ENCODE measurements around the gene TMEM63C.

GRCh38 chr14:77281852-77282410 lies 100.3 kb downstream of the TMEM63C start:
- TF ChIP-seq, protein P1, sequence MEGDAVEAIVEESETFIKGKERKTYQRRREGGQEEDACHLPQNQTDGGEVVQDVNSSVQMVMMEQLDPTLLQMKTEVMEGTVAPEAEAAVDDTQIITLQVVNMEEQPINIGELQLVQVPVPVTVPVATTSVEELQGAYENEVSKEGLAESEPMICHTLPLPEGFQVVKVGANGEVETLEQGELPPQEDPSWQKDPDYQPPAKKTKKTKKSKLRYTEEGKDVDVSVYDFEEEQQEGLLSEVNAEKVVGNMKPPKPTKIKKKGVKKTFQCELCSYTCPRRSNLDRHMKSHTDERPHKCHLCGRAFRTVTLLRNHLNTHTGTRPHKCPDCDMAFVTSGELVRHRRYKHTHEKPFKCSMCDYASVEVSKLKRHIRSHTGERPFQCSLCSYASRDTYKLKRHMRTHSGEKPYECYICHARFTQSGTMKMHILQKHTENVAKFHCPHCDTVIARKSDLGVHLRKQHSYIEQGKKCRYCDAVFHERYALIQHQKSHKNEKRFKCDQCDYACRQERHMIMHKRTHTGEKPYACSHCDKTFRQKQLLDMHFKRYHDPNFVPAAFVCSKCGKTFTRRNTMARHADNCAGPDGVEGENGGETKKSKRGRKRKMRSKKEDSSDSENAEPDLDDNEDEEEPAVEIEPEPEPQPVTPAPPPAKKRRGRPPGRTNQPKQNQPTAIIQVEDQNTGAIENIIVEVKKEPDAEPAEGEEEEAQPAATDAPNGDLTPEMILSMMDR (IDR thresholded peaks at IDR 0.05; ENCODE audit: low read length): no peak
- no peak for TF ChIP-seq EZH2phosphoT487 (IDR thresholded peaks at IDR 0.05; ENCODE audit: low read length)

Data from MM.1S (cell line).